NCI-H69 (cell line): Measurements from ENCODE around the gene BRWD1.

ENCODE experiments used
- DNase-seq: peaks from one replicate; lab custom pipeline; 2025; lab: John Stamatoyannopoulos, UW

Gene BRWD1

DNA sequence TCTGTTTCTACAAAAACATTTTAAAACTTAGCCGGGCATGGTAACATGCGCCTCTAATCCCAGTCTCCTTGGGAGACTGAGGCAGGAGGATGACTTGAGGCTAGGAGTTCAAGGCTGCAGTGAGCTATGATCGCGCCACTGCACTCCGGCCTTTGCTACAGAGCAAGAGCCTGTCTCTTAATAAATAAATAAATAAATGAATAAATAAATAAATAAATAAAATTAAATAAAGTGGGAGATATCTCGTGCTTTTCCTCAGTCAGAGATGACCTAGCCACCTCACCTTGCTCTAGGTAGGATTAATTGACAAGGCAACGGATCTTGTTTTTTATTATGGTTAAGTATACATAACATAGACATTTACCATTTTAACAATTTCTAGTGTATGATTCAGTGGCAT, 14.3 kb upstream of the BRWD1 start:
- DNase-seq, result no peak

DNA sequence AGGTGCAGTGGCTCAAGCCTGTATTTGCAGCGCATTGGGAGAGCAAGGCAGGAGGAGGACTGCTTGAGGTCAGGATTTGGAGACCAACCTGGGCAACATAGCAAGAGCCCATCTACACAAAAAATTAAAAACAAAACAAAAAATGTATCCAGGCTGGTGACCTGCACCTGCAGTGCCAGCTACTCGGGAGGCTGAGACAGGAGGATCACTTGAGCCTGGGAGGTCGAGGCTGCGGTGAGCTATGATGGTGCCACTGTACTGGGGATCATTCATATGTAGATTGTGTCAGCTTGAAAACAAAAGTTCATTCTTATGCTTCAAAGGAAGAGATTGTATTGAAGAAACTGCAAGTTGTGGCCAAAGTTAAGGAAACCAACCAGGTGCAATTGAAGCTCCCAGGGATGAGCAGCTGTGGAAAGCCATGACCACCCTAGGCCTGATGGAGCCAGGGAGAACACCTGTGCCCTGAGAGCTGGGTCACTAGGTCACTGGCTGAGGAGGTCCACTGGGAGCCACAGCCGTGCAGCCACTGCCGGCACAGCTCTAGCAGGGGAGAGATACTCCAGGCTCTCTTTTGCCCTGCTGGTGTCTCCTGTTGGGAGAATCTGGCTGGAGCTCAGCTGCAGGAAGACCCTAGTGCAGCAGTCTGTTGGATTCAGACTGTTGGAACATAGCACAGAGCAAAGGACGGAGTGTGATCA, 13.3 kb upstream of the BRWD1 start:
- no peak for DNase-seq

DNA sequence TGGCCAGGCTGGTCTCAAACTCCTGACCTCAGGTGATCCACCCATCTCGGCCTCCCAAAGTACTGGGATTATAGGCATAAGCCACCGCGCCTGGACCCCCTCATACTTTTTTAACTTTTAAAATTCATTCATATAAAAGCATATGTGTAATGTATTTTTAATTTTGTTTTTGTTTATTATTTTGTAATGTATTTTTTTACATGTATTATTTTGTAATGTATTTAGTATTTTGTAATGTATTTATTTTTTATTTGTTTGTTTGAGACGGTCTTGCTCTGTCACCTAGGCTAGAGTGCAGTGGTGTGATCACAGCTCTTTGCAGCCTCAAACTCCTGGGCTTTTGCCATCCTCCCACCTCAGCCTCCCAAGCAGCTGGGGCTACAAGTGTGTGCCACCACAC, 12.0 kb upstream of the BRWD1 start:
- DNase-seq, result no peak

DNA sequence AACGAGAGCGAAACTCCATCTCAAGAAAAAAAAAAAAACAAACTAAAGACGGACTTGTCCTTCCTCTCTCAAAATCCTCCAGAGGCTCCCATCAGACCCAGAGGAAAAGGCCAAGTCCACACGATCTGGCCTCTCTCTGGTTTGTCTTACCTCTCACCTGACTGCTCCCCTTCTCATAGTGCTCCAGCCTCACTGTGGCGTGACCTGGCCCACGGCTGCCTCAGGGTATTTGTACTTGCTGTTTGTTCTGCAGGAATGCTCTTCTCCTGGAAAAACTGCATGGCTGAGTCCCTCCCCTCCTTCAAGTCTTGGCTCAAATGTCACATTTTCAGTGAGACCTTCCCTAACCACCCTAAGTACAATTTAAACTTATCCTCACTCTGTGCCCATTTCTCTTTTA, 8.0 kb upstream of the BRWD1 start:
- peak; percentile 18 for DNase-seq

DNA sequence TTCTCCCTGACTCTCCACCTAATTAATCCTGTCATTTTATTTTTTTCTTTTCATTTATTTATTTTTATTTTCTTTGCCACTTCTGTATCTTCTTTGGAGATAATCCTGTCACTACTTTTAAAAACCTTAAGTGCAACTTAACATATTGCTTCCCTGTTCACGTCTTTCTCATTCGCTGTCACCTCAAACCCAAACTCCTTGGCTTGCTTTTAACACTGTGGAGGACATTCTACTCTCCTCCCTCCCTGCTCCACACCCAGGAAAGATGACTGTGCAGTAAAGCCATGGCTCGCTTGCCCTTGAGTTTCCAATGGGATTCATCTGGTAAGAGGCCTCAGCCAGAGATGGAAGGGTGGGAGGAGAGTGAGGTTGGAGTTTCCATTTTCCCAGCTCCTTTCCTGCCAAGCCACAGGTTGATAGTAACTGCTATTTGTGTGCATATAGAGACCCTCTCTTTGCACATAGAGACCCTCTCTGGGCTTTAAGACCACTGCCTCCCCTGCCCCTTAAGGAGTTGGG, 6.4 kb upstream of the BRWD1 start:
- no peak for DNase-seq

DNA sequence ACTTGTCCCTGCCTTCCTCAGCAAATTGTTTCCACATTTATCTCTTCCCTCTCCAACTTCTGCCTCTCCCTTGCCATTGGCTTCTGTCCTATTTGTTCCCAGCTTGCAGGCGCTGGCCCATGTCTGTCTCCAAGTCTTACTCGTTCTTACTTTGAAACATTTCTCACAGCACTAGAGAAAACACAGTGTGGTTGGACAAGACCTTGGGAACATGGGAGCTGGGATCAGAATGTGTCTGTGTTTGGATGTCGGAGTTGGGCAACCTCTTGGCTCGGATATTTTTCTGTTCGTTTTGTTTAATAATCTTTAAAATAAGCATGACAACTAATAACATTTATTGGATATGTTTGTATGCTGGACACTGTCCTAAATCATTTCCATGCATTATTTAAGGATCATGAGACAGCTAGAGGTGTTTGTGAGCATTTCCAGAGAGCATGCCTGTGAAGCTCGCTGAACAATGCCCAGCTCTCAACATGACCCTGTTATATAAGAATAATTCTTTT, 5.9 kb upstream of the BRWD1 start:
- no peak for DNase-seq

DNA sequence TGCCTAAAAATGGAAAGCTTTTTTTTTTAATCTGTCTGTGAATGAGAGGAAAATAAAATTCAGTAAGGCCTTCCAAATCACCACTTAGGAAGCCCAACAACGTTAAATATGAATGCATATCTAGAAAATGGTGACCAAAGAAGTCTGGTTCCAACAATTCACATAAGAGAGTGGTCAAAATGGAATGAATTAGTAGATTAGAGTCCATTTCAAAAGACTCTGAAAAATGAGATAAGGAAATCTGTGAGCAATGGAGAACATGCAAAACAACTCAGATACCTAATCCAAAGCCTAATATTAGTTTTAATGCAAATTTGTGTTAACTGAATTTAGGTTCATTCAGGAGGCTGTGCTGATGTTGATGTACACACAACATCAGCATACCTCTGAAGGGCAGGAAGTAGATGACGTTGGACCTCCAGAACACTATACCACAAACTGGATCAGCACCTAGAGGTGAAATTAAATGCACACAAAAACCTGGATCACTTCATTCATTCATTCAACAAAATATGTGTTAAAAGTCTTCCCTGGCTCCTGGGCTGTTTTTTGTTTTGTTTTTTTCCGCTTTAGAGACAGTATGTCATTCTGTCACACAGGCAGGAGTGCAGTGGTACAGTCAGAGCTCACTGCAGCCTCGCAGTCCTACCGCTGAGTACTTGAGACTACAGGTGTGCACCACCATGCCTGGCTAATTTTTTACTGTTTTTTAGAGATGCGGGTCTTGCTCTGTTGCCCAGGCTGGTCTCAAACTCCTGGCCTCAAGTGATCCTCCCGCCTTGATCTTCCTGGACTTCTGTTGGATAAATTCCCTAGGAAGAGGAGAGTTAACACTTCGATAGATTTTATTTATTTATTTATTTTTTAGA, 4.9 kb upstream of the BRWD1 start:
- DNase-seq, result no peak

DNA sequence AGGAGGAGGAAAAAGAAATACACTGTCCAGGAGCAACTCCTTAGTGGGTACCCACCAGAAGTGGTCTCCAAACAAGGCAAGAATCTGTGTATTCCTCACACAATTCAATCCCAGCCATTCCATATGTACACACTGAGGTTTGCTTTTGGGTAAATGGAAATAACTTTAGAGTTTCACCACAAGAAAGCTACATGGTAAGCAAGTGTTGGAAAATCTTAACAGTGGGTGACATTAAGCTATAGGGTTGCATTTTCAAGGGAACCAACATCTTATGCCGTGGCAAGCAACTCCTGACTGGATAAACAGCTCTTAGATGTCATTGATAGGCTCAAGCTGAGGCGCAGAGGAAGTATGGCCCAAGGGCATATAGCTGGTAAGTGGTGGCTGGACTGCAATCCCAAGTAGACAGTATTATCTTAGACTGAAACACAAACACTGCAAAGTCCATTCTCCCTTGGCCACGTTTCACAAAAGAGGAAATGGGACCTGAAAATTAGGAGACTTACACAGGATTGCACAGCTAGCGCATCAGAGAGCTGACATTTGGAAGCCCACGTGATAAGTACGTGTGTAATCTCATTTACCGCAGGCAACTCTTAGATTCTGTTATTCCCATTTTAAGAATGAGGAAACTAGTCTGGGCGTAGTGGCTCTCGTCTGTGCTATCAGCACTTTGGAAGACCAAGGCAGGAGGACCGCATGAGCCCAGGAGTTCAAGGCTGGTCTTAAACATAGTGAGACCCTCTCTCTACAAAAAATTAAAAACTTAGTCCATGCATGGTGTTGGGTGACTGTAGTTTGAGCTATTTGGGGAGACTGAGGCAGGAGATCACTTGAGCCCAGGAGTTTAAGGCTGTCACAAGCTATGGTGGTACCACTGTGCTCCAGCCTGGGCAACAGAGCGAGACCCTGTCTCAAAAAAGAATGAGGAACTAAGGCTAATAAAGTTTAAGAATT, 4.0 kb upstream of the BRWD1 start:
- DNase-seq, result no peak

DNA sequence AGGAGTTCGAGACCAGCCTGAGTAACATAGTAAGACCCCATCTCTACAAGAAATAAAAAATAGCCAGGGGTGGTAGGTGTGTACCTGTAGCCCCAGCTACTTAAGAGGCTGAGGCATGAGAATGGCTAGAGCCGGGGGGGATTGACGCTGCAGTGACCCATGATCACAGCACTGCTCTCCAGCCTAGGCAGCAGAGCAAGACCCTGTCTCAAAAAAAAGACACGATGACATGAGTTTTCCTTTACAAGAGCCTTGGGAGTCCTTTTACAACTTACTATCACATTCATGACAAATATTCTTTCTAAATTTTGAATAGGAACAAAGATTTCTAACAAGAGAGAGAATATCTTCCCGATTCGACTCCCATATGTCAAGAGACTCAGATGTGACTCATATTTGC, 3.3 kb upstream of the BRWD1 start:
- DNase-seq, result no peak

DNA sequence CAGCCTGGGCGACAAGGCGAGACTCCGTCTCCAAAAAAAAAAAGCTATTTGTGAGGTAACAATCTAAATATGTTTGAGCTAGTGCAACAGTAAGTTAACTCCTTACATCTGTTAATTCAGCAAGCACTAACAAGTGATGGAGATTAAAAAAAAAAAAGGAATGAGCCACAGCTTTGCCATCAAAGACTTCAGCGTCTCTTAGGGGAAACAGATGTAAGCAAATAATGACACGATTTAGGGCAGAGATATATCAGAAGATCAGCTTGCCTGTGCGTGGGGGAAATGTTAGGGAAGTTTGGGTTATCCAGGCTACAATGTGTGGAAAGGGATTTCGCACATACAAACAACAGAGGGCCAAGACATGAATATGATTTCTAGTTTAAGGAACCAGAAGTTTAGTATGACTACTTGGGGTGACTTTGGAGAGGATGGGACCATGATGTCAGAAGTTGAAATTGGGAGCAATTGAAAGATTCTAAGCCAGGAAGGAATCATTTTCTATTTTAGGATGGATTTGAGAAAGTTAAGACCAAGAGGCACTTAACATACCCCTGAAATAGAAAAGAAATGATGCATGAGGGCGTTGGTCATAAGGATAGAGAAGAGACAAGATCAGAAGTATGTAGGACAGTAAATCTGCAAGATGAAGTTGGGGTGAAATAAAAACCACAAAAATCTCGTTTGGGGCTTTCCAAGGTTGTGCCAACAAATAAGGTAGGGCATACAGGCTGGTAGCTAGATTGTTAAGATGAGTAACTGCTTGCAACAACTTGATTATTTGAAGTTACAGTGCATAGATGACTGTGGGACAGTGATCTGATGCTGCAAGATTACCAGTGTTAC, 2.4 kb upstream of the BRWD1 start:
- no peak for DNase-seq

DNA sequence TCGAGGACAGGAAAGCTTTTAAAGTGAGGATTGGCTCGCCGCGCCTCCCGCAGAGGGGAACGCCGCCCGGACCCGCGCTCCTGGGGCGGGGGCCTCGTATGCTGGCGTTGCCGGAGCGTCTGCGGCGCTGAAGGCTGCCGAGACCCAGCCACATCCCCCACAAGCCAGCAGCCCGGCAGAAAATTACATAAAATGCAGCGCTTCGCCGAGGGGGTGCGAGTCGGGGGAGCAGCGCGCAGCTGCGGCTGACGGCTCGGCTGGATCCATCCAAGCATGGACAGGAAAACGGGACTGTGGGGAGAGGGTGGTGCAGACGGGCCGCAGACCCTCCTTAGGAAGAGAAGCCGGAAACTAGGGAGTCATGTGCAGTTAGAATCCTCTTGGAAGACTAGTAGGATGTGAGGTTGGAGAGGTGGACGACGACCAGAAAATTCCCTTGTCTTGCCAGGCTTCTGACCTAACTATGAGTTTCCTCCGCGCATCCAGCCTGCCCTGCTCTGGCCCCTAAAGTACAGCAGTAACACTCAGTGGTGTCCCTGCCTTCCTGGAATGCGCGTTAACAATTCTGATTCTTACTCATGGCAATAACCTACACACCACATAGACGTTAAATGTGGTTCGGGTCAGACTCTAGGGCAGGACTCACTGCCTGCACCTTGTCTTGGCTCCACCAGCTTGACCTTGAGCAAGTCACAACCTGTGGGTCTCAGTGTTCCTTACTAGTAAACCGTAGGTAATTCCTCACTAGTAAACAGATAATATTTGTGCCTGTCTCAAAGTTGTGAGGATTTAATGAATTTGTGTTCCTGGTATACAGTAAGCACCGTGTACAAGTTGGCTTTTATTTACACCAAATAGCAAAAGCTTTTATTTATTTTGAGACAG, 953 bp upstream of the BRWD1 start:
- DNase-seq, result peak; percentile 86

DNA sequence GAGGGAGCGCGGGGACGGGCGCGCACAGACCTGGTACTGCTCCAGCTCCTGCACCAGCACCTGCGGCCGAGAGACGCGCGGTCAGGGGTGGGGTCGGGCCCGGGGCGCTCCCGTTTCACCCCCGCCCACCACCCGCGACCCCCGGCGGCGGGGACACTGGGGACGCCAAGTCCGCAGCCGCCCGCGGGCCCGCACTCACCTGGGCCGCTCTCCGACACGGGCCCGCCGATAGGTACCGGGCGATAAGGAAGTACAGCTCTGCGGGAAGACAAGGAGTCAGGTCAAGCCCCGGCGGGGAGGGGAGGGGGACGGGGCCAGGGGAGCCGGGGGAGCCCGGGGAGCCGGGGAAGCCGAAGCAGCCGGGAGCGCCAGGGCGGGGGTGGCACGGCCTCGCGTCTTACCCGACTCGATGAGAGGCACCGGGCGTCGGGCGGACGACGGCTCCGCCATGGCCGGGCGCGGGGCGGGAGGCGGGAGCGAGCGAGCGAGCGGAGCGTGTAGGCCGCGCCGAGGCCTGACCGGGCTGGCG, 326 bp downstream of the BRWD1 start:
- DNase-seq, result no peak

DNA sequence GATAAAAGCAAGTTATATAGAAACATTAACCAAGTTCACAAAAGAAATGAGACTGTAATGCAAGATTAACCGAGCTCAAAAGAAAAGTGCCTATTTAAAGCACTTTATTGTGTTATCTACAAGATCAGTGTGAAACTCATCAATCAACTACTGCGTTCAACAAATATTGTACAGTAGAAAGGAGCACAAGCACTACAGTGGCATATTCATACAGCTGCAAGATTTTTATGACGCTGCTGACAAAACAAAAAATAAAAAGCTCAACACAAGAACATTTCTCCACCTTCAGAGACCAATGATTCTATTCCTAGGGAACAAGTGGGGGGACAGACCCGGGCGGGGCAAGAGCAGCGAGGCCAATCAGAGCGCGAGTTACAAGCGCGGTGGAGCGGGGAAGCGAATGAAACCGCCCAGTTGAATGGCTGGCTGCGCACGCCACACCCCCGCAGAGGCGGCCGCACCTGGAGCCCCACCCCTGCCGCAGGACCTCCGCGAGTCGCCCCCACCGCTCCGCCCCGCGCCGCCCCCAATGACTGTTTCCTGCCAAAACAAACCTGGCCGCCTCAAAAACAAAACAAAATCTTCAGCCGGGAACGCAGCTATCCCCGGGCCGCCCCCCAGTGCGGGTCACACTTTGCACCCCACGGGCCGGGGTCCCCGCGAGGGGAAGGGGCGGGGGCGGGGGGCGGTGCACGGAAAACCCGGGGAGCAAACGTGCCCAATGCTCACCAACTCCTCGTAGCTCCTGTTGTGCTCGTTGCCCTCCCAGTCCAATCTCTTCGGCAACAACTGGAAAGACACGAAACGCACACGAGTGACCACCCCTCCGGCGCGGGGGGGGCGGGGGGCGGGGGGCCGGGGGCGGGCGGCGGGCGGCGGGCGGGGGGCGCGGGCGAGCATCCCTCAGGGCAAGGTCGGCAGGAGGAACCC, 1.1 kb downstream of the BRWD1 start:
- DNase-seq, result peak; percentile 95

DNA sequence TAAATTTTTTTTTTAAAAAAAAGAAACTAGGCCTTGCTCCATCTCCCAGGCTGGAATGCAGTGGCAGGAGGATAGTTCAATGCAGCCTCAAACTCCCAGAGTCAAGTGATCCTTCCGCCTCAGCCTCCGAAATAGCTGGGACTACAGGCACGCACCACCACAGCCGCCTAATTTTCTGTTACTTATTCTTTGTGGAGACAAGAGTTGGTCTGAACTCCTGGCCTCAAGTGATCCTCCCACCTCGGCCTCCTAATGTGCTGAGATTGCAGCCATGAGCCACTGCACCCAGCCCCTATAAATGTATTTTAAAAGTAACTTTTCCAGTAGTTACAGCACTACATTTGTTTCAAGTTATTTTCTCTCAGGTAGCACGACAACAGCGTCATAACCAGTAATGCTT, 2.3 kb downstream of the BRWD1 start:
- no peak for DNase-seq

DNA sequence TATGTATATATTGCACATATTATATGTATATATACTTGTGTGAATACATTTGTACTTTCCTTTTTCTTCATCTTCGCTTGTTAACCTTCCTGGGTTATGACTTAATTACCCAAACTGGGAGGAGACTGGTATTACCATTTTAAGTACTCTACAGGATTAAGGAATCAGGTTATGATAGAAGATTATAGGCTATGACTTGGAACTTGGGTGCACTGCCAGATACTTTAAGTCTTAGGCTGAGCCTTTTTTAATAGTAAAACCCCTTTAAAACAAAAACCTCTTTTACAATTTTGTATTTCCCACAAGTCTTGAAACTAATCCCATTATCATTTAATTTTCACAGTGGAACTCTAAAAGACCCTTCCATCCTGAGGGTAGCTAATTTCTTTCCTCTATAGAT, 6.0 kb downstream of the BRWD1 start:
- DNase-seq, result no peak

DNA sequence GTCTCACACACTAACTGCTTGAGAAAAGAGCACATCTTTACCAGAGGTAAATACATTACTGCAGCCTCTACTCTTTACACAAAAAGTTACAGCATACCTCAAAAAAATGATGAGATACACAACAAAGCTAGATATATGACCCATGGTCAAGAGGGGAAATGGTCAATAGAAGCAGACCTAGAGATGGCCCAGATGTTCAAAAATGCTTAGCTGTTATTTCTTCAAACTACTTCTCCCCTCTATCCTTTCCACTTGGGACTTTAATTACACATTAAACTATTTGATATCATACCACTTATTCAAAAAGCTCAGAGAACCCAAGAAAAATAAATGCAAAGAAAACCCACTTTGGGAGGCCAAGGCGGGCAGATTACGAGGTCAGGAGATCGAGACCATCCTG, 12.8 kb downstream of the BRWD1 start:
- no peak for DNase-seq

DNA sequence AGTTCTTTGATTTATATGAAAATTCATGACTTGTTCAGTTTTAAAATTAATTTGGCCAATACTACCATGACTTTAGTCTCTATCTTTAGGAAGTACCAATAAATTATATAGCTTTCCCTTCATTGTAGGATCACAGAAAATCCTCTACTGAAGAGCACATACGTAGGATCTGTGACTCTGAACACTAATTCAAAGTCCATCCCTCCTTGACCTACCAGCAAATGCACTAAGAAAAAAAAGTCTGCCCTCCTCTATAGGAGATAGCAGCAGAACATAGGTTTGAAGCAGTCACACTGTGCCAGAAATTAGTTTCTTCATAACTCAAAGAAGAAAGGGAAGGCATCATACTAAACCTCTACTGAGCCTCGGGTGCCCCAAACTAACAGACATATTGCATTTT, 16.5 kb downstream of the BRWD1 start:
- no peak for DNase-seq

DNA sequence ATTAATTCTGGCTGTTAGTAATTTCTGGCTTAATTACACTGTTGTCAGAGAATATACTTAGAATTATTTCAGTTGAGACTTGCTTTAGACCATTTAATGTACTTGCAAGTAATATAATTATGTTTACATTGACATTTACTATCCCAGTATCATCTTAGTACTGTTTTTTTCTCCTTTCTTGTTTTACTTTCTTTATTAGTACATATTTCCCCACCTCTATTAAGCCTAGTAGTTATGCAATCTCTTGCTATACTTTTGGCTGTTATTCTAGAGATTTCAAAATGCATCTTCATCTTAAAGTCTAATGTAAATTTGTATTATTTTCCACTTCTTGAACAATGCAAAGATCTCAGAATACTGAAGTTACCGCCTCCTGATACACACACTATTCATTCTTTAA, 24.4 kb downstream of the BRWD1 start:
- no peak for DNase-seq

DNA sequence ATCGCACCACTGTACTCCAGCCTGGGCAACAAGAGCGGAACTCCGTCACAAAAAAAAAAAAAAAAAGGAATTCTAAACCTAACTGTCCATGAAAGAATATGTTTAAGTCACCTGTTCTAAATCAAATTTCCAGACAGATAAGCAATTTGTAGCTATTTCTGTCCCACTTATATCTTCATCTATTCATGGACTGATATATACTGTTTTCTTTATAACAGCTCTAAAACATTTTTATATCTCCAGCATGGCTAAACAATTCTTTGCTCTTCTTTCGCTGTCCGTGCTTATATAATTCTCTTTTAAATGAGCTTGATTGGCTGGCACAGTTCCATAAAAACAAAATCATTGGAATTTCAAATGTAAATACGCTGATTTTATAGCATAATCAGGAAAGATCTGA, 30.5 kb downstream of the BRWD1 start:
- no peak for DNase-seq
